Measurements from ENCODE around the gene CCND3. TPM values are rescaled to one million over a fixed set of nuclear protein-coding genes. Genes with fewer than 3 reads are reported as not detected.

CCND3 gene
- total and polyA plus RNA-seq, 2 of the 13 experiments (the other 11 are each of a cell fraction or from before 2014, with no cell fraction given), result 4.3 to 7.2 TPM

DNA sequence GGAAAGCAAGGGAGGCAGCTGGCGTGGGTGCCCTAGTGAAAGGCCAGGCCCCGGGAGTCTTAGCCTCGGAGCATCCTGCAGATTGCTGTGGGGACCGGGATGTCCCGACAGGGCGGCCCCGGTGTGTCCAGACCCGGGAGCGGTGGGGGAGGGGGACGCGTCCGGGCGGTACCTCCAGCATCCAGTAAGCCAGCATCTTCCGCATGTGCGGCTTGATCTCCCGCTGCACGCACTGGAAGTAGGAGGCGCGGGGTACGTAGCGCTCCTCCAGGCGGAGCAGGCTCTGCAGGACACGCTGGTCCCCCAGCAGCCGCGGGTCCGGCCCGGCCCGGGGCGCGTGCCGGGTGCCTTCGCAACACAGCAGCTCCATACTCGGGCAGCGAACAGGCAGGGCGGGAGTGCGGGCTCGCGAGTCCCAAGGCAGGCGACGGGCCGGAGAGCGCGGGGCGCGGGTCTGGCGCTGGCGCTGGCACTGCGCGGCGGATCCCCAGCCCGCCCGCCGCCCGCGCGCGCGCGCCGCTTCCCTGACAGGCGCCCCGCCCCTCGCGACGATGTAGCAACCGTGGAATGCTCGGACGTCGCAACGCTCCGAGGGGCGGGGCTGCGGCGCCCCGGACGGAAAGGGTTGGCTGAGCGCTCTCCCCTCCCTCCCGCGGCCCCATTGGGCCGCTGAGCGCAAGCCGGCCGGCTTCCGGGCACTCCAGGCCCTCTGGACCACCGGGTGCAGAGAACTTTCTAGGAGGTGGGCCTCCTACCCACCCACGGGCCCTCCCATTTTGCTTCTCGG, at the start of gene CCND3 (continued):
- TF ChIP-seq, protein P1, sequence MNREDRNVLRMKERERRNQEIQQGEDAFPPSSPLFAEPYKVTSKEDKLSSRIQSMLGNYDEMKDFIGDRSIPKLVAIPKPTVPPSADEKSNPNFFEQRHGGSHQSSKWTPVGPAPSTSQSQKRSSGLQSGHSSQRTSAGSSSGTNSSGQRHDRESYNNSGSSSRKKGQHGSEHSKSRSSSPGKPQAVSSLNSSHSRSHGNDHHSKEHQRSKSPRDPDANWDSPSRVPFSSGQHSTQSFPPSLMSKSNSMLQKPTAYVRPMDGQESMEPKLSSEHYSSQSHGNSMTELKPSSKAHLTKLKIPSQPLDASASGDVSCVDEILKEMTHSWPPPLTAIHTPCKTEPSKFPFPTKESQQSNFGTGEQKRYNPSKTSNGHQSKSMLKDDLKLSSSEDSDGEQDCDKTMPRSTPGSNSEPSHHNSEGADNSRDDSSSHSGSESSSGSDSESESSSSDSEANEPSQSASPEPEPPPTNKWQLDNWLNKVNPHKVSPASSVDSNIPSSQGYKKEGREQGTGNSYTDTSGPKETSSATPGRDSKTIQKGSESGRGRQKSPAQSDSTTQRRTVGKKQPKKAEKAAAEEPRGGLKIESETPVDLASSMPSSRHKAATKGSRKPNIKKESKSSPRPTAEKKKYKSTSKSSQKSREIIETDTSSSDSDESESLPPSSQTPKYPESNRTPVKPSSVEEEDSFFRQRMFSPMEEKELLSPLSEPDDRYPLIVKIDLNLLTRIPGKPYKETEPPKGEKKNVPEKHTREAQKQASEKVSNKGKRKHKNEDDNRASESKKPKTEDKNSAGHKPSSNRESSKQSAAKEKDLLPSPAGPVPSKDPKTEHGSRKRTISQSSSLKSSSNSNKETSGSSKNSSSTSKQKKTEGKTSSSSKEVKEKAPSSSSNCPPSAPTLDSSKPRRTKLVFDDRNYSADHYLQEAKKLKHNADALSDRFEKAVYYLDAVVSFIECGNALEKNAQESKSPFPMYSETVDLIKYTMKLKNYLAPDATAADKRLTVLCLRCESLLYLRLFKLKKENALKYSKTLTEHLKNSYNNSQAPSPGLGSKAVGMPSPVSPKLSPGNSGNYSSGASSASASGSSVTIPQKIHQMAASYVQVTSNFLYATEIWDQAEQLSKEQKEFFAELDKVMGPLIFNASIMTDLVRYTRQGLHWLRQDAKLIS (CRISPR knock-in tag; IDR thresholded peaks at IDR 0.05), result no peak
- no peak; the same call in 1 of the 2 replicates for TF ChIP-seq MYNN (CRISPR knock-in tag; IDR thresholded peaks at IDR 0.05; ENCODE audit: low read depth)
- TF ChIP-seq, protein P2, sequence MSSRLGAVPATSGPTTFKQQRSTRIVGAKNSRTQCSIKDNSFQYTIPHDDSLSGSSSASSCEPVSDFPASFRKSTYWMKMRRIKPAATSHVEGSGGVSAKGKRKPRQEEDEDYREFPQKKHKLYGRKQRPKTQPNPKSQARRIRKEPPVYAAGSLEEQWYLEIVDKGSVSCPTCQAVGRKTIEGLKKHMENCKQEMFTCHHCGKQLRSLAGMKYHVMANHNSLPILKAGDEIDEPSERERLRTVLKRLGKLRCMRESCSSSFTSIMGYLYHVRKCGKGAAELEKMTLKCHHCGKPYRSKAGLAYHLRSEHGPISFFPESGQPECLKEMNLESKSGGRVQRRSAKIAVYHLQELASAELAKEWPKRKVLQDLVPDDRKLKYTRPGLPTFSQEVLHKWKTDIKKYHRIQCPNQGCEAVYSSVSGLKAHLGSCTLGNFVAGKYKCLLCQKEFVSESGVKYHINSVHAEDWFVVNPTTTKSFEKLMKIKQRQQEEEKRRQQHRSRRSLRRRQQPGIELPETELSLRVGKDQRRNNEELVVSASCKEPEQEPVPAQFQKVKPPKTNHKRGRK (CRISPR knock-in tag; IDR thresholded peaks at IDR 0.05), result no peak
- TF ChIP-seq, protein P3, sequence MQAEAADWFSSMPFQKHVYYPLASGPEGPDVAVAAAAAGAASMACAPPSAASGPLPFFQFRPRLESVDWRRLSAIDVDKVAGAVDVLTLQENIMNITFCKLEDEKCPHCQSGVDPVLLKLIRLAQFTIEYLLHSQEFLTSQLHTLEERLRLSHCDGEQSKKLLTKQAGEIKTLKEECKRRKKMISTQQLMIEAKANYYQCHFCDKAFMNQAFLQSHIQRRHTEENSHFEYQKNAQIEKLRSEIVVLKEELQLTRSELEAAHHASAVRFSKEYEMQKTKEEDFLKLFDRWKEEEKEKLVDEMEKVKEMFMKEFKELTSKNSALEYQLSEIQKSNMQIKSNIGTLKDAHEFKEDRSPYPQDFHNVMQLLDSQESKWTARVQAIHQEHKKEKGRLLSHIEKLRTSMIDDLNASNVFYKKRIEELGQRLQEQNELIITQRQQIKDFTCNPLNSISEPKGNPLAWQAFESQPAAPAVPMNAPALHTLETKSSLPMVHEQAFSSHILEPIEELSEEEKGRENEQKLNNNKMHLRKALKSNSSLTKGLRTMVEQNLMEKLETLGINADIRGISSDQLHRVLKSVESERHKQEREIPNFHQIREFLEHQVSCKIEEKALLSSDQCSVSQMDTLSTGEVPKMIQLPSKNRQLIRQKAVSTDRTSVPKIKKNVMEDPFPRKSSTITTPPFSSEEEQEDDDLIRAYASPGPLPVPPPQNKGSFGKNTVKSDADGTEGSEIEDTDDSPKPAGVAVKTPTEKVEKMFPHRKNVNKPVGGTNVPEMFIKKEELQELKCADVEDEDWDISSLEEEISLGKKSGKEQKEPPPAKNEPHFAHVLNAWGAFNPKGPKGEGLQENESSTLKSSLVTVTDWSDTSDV (CRISPR knock-in tag; IDR thresholded peaks at IDR 0.05), result no peak
- no peak for TF ChIP-seq ZNF816 (CRISPR knock-in tag; IDR thresholded peaks at IDR 0.05; ENCODE audit: borderline replicate concordance)
- TF ChIP-seq AKAP8 (CRISPR knock-in tag; IDR thresholded peaks at IDR 0.05), result peak; percentile 20; the same call in 1 of the 2 replicates
- TF ChIP-seq CCAR2 (optimal IDR thresholded peaks at IDR 0.05; ENCODE audit: low read depth, low read length), result no peak
- no peak for TF ChIP-seq MTA3 (CRISPR knock-in tag; IDR thresholded peaks at IDR 0.05)
- 0 out of 2 replicates have a peak, but pooled peaks have one; percentile 14 for TF ChIP-seq HIVEP1 (CRISPR knock-in tag; IDR thresholded peaks at IDR 0.05)
- TF ChIP-seq, protein P4, sequence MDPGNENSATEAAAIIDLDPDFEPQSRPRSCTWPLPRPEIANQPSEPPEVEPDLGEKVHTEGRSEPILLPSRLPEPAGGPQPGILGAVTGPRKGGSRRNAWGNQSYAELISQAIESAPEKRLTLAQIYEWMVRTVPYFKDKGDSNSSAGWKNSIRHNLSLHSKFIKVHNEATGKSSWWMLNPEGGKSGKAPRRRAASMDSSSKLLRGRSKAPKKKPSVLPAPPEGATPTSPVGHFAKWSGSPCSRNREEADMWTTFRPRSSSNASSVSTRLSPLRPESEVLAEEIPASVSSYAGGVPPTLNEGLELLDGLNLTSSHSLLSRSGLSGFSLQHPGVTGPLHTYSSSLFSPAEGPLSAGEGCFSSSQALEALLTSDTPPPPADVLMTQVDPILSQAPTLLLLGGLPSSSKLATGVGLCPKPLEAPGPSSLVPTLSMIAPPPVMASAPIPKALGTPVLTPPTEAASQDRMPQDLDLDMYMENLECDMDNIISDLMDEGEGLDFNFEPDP (CRISPR knock-in tag; conservative IDR thresholded peaks at IDR 0.05), result no peak
- TF ChIP-seq RFX5 (IDR thresholded peaks at IDR 0.05; ENCODE audit: low read depth, low read length), result no peak
- no peak; the same call in 1 of the 2 replicates for TF ChIP-seq IRX3 (CRISPR knock-in tag; IDR thresholded peaks at IDR 0.05; ENCODE audit: borderline replicate concordance, low read depth)
- TF ChIP-seq, protein P5, sequence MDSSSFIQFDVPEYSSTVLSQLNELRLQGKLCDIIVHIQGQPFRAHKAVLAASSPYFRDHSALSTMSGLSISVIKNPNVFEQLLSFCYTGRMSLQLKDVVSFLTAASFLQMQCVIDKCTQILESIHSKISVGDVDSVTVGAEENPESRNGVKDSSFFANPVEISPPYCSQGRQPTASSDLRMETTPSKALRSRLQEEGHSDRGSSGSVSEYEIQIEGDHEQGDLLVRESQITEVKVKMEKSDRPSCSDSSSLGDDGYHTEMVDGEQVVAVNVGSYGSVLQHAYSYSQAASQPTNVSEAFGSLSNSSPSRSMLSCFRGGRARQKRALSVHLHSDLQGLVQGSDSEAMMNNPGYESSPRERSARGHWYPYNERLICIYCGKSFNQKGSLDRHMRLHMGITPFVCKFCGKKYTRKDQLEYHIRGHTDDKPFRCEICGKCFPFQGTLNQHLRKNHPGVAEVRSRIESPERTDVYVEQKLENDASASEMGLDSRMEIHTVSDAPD (CRISPR knock-in tag; IDR thresholded peaks at IDR 0.05), result no peak
- no peak for TF ChIP-seq SMAD1 (CRISPR knock-in tag; IDR thresholded peaks at IDR 0.05; ENCODE audit: borderline replicate concordance, low read depth)
- no peak for TF ChIP-seq ZNF652 (CRISPR knock-in tag; IDR thresholded peaks at IDR 0.05; ENCODE audit: borderline replicate concordance, low read depth)
- TF ChIP-seq CCDC6 (CRISPR knock-in tag; IDR thresholded peaks at IDR 0.05), result no peak; the same call in 1 of the 2 replicates
- no peak for TF ChIP-seq SP1 (IDR thresholded peaks at IDR 0.05)
- TF ChIP-seq SP1 (CRISPR knock-in tag; IDR thresholded peaks at IDR 0.05), result peak; percentile 69
